Mucosa of descending colon (tissue), 3 donors: ENCODE data around the gene UNC13B. TPM values are rescaled to one million over a fixed set of nuclear protein-coding genes. Genes with fewer than 3 reads are reported as not detected.

ENCODE experiments used
- ATAC-seq: fragments of 200-7000 bp; cut with Tn5 transposase; one replicate; pipeline ENCODE4 v1.9.1; 2020; ENCODE audit warnings: mild to moderate bottlenecking, moderate library complexity
- DNase-seq, 3 donors: peaks; one replicate each; pipeline ENCODE4 v3.0.0-alpha.2; 2020
- H3K36me3 ChIP-seq: fragments of 200-600 bp; one replicate; pipeline ENCODE4 v1.8.0; 2021; ENCODE audit warnings: low read depth, mild to moderate bottlenecking
- H3K4me1 ChIP-seq: fragments of 200-600 bp; one replicate; pipeline ENCODE4 v1.8.0; 2021; ENCODE audit warnings: low read depth, mild to moderate bottlenecking
- H3K4me3 ChIP-seq: fragments of 200-600 bp; one replicate; pipeline ENCODE4 v1.8.0; 2021; ENCODE audit warnings: mild to moderate bottlenecking
- H3K9me3 ChIP-seq: fragments of 200-600 bp; one replicate; pipeline ENCODE4 v1.8.0; 2021; ENCODE audit warnings: mild to moderate bottlenecking
- CTCF ChIP-seq: fragments of 200-600 bp; IDR thresholded peaks from one replicate; pipeline ENCODE4 v1.8.0; 2022; ENCODE audit warnings: antibody characterized with exemption, mild to moderate bottlenecking
- intact Hi-C, 2 donors: fragments of 100-400 bp; cut with DNase I in 1 of 2; cut with micrococcal nuclease in 1 of 2; formaldehyde crosslinking; loops; one replicate each; pipeline versions ENCODE4 v1.11.0 to v1.11.1; 2022; cut with DNase I, micrococcal nuclease
- total RNA-seq, 3 donors: library from RNA; stranded (reverse); fragmentation: NEBNext Ultra II Directional in 2 of 3; extraction: Animal tissue kit (Norgen Biotek cat#: 25700) in 2 of 3; gene quantifications; one replicate each; pipeline versions ENCODE4 v1.2.1 to v1.2.4, GENCODE V29; 2021 to 2023
- donor health status: DM: no; HTN: no; CAD: no; lungs with moderate emphysema.
- donor health status: DM: no; HTN: no; CAD: no.
- donor health status: DM: no; HTN: yes; CAD: no.

The UNC13B gene
- total RNA-seq, 3 donors from 2014 or later, result 42.9 to 68.2 (median 50.9) TPM

GRCh38 chr9:35306283-35306682, 144.5 kb downstream of the UNC13B start:
- no peak for TF ChIP-seq CTCF
- no peak for ATAC-seq
- intact Hi-C loops, result no loop called here

GRCh38 chr9:35308316-35308715, 146.5 kb downstream of the UNC13B start:
- Histone ChIP-seq H3K9me3 (no peaks in the 10 kb centered on the region), H3K4me3 (no peak overlapping the region), H3K36me3 (no peaks in the 10 kb centered on the region), H3K4me1 (no peaks in the 10 kb centered on the region)
- intact Hi-C loops, result no loop called here
- DNase-seq (no peak), ATAC-seq (no peak)
- no peak for TF ChIP-seq CTCF

More at GRCh38 chr9:35306283-35306682, 144.5 kb downstream of the UNC13B start:
- Histone ChIP-seq H3K4me3 (no peak overlapping the region), H3K4me1 (no peaks in the 10 kb centered on the region), H3K9me3 (no peaks in the 10 kb centered on the region), H3K36me3 (no peaks in the 10 kb centered on the region)
- no peak for DNase-seq

- H3K36me3 ChIP-seq, result no peaks in the 10 kb centered on the region
- H3K9me3 ChIP-seq, result no peaks in the 10 kb centered on the region
- DNase-seq, result no peak
- intact Hi-C loops, result no loop called here
- H3K4me1 ChIP-seq, result no peaks in the 10 kb centered on the region
- no peak overlapping the region for H3K4me3 ChIP-seq
- TF ChIP-seq CTCF, result no peak
- ATAC-seq, result no peak
Measured at GRCh38 chr9:35311891-35312639, 150.3 kb downstream of the UNC13B start.

- H3K36me3 ChIP-seq, result no peaks in the 10 kb centered on the region
- H3K4me3 ChIP-seq, result no peak overlapping the region
- no peak for TF ChIP-seq CTCF
- intact Hi-C loops, result no loop called here
- no peak for ATAC-seq
- DNase-seq, result no peak
- no peaks in the 10 kb centered on the region for H3K9me3 ChIP-seq
- H3K4me1 ChIP-seq, result no peaks in the 10 kb centered on the region
Measured at GRCh38 chr9:35313460-35313859, 151.7 kb downstream of the UNC13B start.

GRCh38 chr9:35313916-35314315, 152.1 kb downstream of the UNC13B start:
- Histone ChIP-seq H3K9me3 (no peaks in the 10 kb centered on the region), H3K4me1 (no peaks in the 10 kb centered on the region), H3K4me3 (no peak overlapping the region), H3K36me3 (no peaks in the 10 kb centered on the region)
- TF ChIP-seq CTCF, result no peak
- DNase-seq (no peak), ATAC-seq (no peak)
- intact Hi-C loops, result no loop called here

- DNase-seq (no peak), ATAC-seq (no peak)
- Histone ChIP-seq H3K36me3 (no peaks in the 10 kb centered on the region), H3K4me1 (no peaks in the 10 kb centered on the region), H3K9me3 (no peaks in the 10 kb centered on the region), H3K4me3 (no peak overlapping the region)
- intact Hi-C loops, result no loop called here
- no peak for TF ChIP-seq CTCF
Measured at GRCh38 chr9:35318741-35319140, 156.9 kb downstream of the UNC13B start.
